SK-N-SH (cell line): ENCODE data around the gene ISX. TPM values are rescaled to one million over a fixed set of nuclear protein-coding genes. Genes with fewer than 3 reads are reported as not detected.

ENCODE experiments used
- CTCF ChIA-PET: fragments of 300-600, 350-600 bp; formaldehyde crosslinking; extraction: SDS; loops from one replicate; lab custom pipeline; 2021; lab: Yijun Ruan, JAX
- POLR2A ChIA-PET: fragments of 350-600 bp; sonication (Branson Sonifier 250); formaldehyde crosslinking; extraction: SDS; loops from one replicate; lab custom pipeline; 2020; ENCODE audit warnings: antibody characterized with exemption, inconsistent platforms; lab: Yijun Ruan, JAX
- DNase-seq: peaks from one replicate; pipeline ENCODE4 v3.0.0; 2012
- H2AFZ ChIP-seq: fragments of 200-600 bp; sonication (generic); 2 replicates; pipeline ENCODE4 v1.8.1; 2016; ENCODE audit warnings: antibody characterized with exemption, mild to moderate bottlenecking, low read depth
- H3F3A ChIP-seq: fragments of 200-600 bp; sonication (generic); replicated peaks from 2 replicates; pipeline ENCODE3; 2016; ENCODE audit warnings: antibody characterized with exemption, mild to moderate bottlenecking; ENCODE audit not compliant: insufficient read depth
- H3K27ac ChIP-seq, 2 experiments: fragments of 200-500 bp in 1 of 2; fragments of 200-600 bp in 1 of 2; sonication (Bioruptor generic) in 1 of 2; sonication (generic), shearing (Covaris generic) in 1 of 2; 2 replicates each; pipeline versions ENCODE4 v1.5.1 to v1.6.1; 2014 to 2016; ENCODE audit warnings: low read depth in 2 of 2, inconsistent platforms in 1 of 2, low read length in 1 of 2, mild to moderate bottlenecking in 1 of 2, mixed read lengths in 1 of 2
- H3K27me3 ChIP-seq: fragments of 200-600 bp; sonication (generic), shearing (Covaris generic); 2 replicates; pipeline ENCODE4 v1.6.1; 2016; ENCODE audit warnings: mixed run types; ENCODE audit not compliant: insufficient read depth
- H3K36me3 ChIP-seq, 2 experiments: fragments of 200-500 bp in 1 of 2; fragments of 200-600 bp in 1 of 2; sonication (Bioruptor generic) in 1 of 2; sonication (generic) in 1 of 2; replicated peaks in 1 of 2; 2 replicates each; pipeline versions ENCODE3 to v1.5.1; 2014 to 2016; ENCODE audit warnings: low read length in 1 of 2, mild to moderate bottlenecking in 1 of 2; ENCODE audit not compliant: insufficient read depth in 2 of 2, control insufficient read depth in 1 of 2
- H3K4me1 ChIP-seq, 2 experiments: fragments of 200-500 bp in 1 of 2; fragments of 200-600 bp in 1 of 2; sonication (Bioruptor generic) in 1 of 2; sonication (generic), shearing (Covaris generic) in 1 of 2; 2 replicates each; pipeline versions ENCODE4 v1.5.1 to v1.6.1; 2014 to 2016; ENCODE audit warnings: low read depth in 1 of 2, low read length in 1 of 2, mixed run types in 1 of 2; ENCODE audit not compliant: insufficient read depth in 2 of 2, control insufficient read depth in 1 of 2
- H3K4me2 ChIP-seq: fragments of 200-600 bp; sonication (generic), shearing (Covaris generic); 2 replicates; pipeline ENCODE4 v1.6.1; 2017; ENCODE audit warnings: mixed run types
- H3K4me3 ChIP-seq, 2 experiments: fragments of 200-500 bp in 1 of 2; fragments of 200-600 bp in 1 of 2; sonication (Bioruptor generic) in 1 of 2; sonication (generic), shearing (Covaris generic) in 1 of 2; 2 replicates each; pipeline versions ENCODE4 v1.5.1 to v1.8.1; 2014 to 2016; ENCODE audit warnings: low read depth in 2 of 2, inconsistent platforms in 1 of 2, low read length in 1 of 2, mild to moderate bottlenecking in 1 of 2, mixed read lengths in 1 of 2, moderate library complexity in 1 of 2
- H3K79me2 ChIP-seq: fragments of 200-600 bp; sonication (generic); 2 replicates; pipeline ENCODE4 v1.8.1; 2017; ENCODE audit warnings: mild to moderate bottlenecking; ENCODE audit not compliant: insufficient read depth
- H3K9ac ChIP-seq: fragments of 200-600 bp; sonication (generic); 2 replicates; pipeline ENCODE4 v1.6.1; 2017; ENCODE audit warnings: mixed run types
- H3K9me2 ChIP-seq: fragments of 200-600 bp; sonication (generic); 2 replicates; pipeline ENCODE4 v1.6.1; 2017; ENCODE audit warnings: mixed run types
- H3K9me3 ChIP-seq: fragments of 200-600 bp; sonication (generic); 2 replicates; pipeline ENCODE4 v1.6.1; 2017; ENCODE audit warnings: mixed run types, mild to moderate bottlenecking, moderate library complexity
- H4K20me1 ChIP-seq: fragments of 200-600 bp; sonication (generic); 2 replicates; pipeline ENCODE4 v1.6.1; 2017; ENCODE audit warnings: mild to moderate bottlenecking, mixed run types; ENCODE audit not compliant: insufficient read depth
- CTCF ChIP-seq: fragments of 200-600 bp; sonication (generic); IDR thresholded peaks from 2 replicates; pipeline ENCODE4 v1.6.1; 2017; ENCODE audit warnings: antibody characterized with exemption, mild to moderate bottlenecking, moderate library complexity
- EZH2phosphoT487 ChIP-seq: fragments of 200-600 bp; sonication (generic); IDR thresholded peaks from 2 replicates; pipeline ENCODE4 v1.6.1; 2017; ENCODE audit warnings: low read depth, mixed run types, mild to moderate bottlenecking, antibody characterized with exemption, moderate library complexity, borderline replicate concordance
- FOXJ3 ChIP-seq: sonication (generic); formaldehyde crosslinking; IDR thresholded peaks from 2 replicates; pipeline ENCODE4 v1.5.1; 2020; ENCODE audit warnings: mild to moderate bottlenecking, missing genetic modification reagents
- GATA2 ChIP-seq: sonication (generic); formaldehyde crosslinking; IDR thresholded peaks from 2 replicates; pipeline ENCODE4 v1.5.0; 2020; ENCODE audit warnings: mild to moderate bottlenecking, missing genetic modification reagents
- IRF3 ChIP-seq: fragments of 150-350 bp; IDR thresholded peaks from 2 replicates; pipeline ENCODE4 v1.6.1; 2016; ENCODE audit warnings: mild to moderate bottlenecking, low read depth, low read length
- MEF2A ChIP-seq: IDR thresholded peaks from 2 replicates; pipeline ENCODE4 v1.4.0; 2012; ENCODE audit warnings: low read depth, borderline replicate concordance
- MXI1 ChIP-seq: IDR thresholded peaks from 2 replicates; pipeline ENCODE4 v1.6.1; 2012; ENCODE audit warnings: mild to moderate bottlenecking, low read depth, low read length, improper control_type of control experiment
- POLR2AphosphoS5 ChIP-seq: IDR thresholded peaks from 2 replicates; pipeline ENCODE4 v1.6.1; 2012; ENCODE audit warnings: low read depth, low read length
- RAD21 ChIP-seq: IDR thresholded peaks from 2 replicates; pipeline ENCODE4 v1.6.1; 2012; ENCODE audit warnings: mild to moderate bottlenecking, low read length
- RCOR1 ChIP-seq: fragments of 150-350 bp; IDR thresholded peaks from 2 replicates; pipeline ENCODE4 v1.6.1; 2017; ENCODE audit warnings: antibody characterized with exemption, low read length
- REST ChIP-seq: IDR thresholded peaks from 2 replicates; pipeline ENCODE4 v1.6.1; 2012; ENCODE audit warnings: mild to moderate bottlenecking, low read depth, low read length, moderate library complexity
- RFX5 ChIP-seq: IDR thresholded peaks from 2 replicates; pipeline ENCODE4 v1.6.1; 2012; ENCODE audit warnings: mild to moderate bottlenecking, improper control_type of control experiment, low read length
- SIN3A ChIP-seq: IDR thresholded peaks from 2 replicates; pipeline ENCODE4 v1.6.1; 2012; ENCODE audit warnings: low read depth, mild to moderate bottlenecking, low read length, moderate library complexity, borderline replicate concordance
- SMC3 ChIP-seq: IDR thresholded peaks from 2 replicates; pipeline ENCODE4 v1.6.1; 2012; ENCODE audit warnings: low read depth, low read length, improper control_type of control experiment
- USF1 ChIP-seq: IDR thresholded peaks from 2 replicates; pipeline ENCODE4 v1.4.0; 2012; ENCODE audit warnings: low read depth, borderline replicate concordance
- WGBS: methylation state at CpG from one replicate; pipeline ENCODE4 v1.1.6; 2017; ENCODE audit warnings: low lambda C conversion rate; 5-methylcytosine and 5-hydroxymethylcytosine counted together
- polyA plus RNA-seq, 3 experiments: library from polyadenylated mRNA; depleted of rRNA; stranded (reverse); fragments of >200 nt; gene quantifications; 2 replicates each; pipeline ENCODE4 v1.2.3, GENCODE V29; 2012
- TF ChIP-seq, protein P1 (sequence below): IDR thresholded peaks from 2 replicates; pipeline ENCODE4 v1.4.0; 2012; ENCODE audit warnings: low read depth
- TF ChIP-seq, protein P2 (sequence below): IDR thresholded peaks from 2 replicates; pipeline ENCODE4; 2012
- TF ChIP-seq, protein P3 (sequence below): IDR thresholded peaks from 2 replicates; pipeline ENCODE4 v1.4.0; 2012; ENCODE audit warnings: low read depth, borderline replicate concordance
- TF ChIP-seq, protein P4 (sequence below): fragments of 150-350 bp; IDR thresholded peaks from 2 replicates; pipeline ENCODE4 v1.6.1; 2017; ENCODE audit warnings: antibody characterized with exemption, low read length, low read depth, borderline replicate concordance

ISX gene
- polyA plus RNA-seq, 1 of the 3 experiments (the other 2 are of a cell fraction): not detected

GRCh38 chr22:35076630-35077029 lies 10.7 kb downstream of the ISX start:
- CTCF ChIA-PET: interaction anchor here (1.5 kb wide), 1 partner anchor 25 kb away, joined by 3 read pairs; no protein-coding TSS in a partner anchor

More at GRCh38 chr22:35076630-35077029, 10.7 kb downstream of the ISX start:
- Histone ChIP-seq H3K79me2 (no peaks in the 10 kb centered on the region), H3K27ac (no peak overlapping the region), H3K27me3 (no peaks in the 10 kb centered on the region), H3K9ac (no peak overlapping the region), H3F3A (no peaks in the 10 kb centered on the region), H3K9me3 (no peaks in the 10 kb centered on the region), H3K4me1 (no peaks in the 10 kb centered on the region), H2AFZ (no peak overlapping the region), H4K20me1 (no peaks in the 10 kb centered on the region), H3K4me2 (no peak overlapping the region)
- no peak for DNase-seq
- 1% methylated on average over 5 of the region's 6 CpGs for WGBS
- no peak for TF ChIP-seq POLR2AphosphoS5
- TF ChIP-seq RFX5: no peak
- TF ChIP-seq, protein P1, sequence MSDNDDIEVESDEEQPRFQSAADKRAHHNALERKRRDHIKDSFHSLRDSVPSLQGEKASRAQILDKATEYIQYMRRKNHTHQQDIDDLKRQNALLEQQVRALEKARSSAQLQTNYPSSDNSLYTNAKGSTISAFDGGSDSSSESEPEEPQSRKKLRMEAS: no peak
- TF ChIP-seq FOXJ3: no peak
- TF ChIP-seq RCOR1: no peak
- no peak for TF ChIP-seq CTCF
- TF ChIP-seq, protein P2, sequence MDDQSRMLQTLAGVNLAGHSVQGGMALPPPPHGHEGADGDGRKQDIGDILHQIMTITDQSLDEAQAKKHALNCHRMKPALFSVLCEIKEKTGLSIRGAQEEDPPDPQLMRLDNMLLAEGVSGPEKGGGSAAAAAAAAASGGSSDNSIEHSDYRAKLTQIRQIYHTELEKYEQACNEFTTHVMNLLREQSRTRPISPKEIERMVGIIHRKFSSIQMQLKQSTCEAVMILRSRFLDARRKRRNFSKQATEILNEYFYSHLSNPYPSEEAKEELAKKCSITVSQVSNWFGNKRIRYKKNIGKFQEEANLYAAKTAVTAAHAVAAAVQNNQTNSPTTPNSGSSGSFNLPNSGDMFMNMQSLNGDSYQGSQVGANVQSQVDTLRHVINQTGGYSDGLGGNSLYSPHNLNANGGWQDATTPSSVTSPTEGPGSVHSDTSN: no peak
- TF ChIP-seq GATA2 (CRISPR knock-in tag): no peak
- TF ChIP-seq MXI1: no peak
- no peak for TF ChIP-seq SIN3A
- TF ChIP-seq USF1: no peak
- TF ChIP-seq SMC3: no peak
- TF ChIP-seq, protein P3, sequence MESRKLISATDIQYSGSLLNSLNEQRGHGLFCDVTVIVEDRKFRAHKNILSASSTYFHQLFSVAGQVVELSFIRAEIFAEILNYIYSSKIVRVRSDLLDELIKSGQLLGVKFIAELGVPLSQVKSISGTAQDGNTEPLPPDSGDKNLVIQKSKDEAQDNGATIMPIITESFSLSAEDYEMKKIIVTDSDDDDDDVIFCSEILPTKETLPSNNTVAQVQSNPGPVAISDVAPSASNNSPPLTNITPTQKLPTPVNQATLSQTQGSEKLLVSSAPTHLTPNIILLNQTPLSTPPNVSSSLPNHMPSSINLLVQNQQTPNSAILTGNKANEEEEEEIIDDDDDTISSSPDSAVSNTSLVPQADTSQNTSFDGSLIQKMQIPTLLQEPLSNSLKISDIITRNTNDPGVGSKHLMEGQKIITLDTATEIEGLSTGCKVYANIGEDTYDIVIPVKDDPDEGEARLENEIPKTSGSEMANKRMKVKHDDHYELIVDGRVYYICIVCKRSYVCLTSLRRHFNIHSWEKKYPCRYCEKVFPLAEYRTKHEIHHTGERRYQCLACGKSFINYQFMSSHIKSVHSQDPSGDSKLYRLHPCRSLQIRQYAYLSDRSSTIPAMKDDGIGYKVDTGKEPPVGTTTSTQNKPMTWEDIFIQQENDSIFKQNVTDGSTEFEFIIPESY: no peak
- no peak for TF ChIP-seq EZH2phosphoT487
- TF ChIP-seq REST: no peak
- TF ChIP-seq RAD21: no peak
- TF ChIP-seq, protein P4, sequence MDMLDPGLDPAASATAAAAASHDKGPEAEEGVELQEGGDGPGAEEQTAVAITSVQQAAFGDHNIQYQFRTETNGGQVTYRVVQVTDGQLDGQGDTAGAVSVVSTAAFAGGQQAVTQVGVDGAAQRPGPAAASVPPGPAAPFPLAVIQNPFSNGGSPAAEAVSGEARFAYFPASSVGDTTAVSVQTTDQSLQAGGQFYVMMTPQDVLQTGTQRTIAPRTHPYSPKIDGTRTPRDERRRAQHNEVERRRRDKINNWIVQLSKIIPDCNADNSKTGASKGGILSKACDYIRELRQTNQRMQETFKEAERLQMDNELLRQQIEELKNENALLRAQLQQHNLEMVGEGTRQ: no peak
- TF ChIP-seq MEF2A: no peak
- no peak for TF ChIP-seq IRF3
- TF ChIP-seq, all 33 proteins: peak for 0
- H3K9me2 ChIP-seq: no peaks in the 10 kb centered on the region
- no peak overlapping the region for H3K4me3 ChIP-seq
- no peaks in the 10 kb centered on the region for H3K36me3 ChIP-seq
- POLR2A ChIA-PET: no interaction called here
